Measurements from ENCODE around the gene MREG.
"Not testable (repeated sequence)": the region's sequence is repeated elsewhere in the genome, so short reads cannot be mapped to it uniquely, and the experiment has no call there.

Gene MREG

DNA sequence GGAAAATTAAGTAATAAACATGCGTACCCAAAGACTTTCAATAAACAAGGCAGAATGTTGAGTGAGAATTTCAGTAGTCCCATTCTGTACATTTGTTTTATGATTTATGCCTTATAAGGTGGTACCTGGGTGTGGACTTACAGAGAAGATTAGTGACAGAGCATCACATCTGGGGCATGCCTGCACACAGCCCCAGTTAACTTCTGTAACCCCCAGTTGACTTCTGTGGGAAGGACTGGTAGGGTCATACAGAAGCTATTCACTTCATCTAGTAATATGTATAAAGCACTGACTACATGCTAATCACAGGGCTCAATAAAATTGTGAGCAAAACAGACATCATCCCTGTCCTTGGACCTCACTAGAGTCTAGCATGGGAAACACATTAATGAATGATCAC is 16.1 kb downstream of the MREG start:
- FAIRE-seq, result no peak
- no peak for DNase-seq (ENCODE audit: insufficient read length, low spot score)

DNA sequence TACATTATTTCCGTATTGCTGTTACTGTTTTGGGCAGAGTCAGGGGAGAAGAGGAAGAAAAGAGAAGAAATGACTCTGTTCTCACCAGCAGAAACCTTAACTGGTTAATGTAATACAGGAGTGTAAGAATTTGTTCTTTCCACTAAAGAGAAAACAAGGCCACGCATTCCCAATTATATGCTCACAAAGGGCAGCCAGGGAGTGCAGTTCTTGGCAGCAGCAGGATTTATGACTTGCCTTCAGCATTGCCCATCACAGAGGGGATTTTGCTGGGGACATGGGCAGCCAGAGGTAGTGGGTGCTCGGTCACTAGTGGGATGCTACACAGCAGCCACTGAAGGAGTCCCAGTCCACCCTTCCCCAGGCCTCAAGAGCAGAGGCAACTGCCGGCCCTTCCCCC is 18.4 kb downstream of the MREG start:
- no peak for DNase-seq (ENCODE audit: insufficient read length, low spot score)
- FAIRE-seq, result no peak

DNA sequence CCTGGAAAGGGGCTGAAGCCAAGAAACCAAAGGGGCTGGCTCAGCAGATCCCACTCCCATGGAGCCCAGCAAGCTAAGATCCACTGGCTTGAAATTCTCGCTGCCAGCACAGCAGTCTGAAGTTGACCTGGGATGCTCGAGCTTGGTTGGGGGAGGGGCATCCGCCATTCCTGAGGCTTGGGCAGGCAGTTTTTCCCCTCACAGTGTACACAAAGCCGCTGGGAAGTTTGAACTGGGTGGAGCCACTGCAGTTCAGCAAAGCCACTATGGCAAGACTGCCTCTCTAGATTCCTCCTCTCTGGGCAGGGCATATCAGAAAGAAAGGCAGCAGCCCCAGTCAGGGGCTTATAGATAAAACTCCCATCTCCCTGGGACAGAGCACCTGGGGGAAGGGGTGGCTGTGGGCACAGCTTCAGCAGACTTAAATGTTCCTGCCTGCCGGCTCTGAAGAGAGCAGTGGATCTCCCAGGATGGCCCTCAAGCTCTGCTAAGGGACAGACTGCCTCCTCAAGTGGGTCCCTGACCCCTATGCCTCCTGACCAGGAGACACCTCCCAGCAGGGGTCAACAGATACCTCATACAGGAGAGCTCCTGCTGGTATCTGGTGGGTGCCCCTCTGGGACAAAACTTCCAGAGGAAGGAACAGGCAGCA is 24.7 kb downstream of the MREG start:
- FAIRE-seq; DNase-seq (ENCODE audit: insufficient read length, low spot score): not testable (repeated sequence)

DNA sequence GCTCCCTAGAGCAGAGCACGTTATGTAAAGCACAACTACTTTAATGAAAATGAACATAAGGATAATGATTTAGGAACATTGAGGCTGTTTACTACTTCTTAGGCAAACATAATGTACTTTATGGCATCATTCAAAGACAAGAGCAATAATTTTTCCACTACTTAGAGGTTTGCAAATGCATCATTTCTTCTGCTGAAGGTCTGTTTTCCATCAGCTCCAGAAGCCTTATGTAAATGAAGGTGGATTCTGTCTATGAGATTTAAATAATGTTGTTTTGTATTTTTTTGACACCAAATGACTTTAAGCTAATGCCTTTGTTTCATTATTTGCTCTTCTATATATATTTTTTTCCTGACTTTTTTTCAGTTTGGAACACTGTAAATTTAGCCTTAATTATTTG is 28.1 kb downstream of the MREG start:
- FAIRE-seq, result no peak
- DNase-seq (ENCODE audit: insufficient read length, low spot score), result no peak

DNA sequence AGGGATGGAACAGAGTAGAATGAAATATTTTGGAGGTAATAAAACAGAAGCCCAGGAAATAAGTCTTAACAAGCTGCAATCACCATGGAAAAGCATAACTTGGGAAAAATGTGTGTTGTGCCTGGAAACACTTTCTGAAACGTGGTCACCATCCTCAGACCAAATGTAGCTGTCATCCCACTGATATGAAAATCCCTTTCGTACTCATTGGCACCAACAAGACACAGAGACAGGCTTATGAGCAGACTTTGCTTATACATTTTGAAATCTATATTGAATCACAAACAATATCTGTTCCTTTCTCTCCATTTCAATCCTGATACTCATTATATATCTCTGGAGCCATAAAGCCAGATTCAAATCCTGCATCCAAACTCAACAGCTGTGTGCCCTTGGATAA is 28.7 kb downstream of the MREG start:
- no peak for FAIRE-seq
- no peak for DNase-seq (ENCODE audit: insufficient read length, low spot score)

DNA sequence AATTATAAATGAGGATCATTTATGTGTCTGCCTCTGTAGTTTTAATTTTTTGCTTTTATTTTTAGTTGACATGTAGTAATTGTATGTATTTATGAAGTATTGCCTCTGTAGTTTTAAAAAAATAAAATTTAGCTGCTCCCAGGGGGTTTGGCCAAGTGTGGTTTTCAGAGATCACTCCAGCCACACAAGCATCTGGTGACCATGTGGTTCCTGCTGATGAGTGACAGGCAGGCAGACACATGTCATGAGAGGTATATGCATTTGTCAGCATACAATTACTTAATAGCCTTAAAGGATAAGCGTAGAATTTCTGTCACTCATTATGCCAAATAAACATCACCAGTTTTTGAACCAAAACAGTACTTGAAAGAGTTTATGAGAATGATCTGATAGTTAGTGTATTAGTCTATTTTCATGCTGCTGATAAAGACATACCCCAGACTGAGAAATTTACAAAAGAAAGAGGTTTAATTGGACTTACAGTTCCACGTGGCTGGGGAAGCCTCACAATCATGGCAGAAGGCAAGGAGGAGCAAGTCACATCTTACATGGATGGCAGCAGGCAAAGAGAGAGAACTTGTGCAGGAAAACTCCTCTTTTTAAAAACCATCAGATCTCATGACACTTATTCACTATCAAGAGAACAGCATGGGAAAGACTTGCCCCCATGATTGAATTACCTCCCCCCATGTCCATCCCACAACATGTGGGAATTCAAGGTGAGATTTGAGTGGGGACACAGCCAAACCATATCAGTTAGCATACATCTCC is 29.6 kb downstream of the MREG start:
- DNase-seq (ENCODE audit: insufficient read length, low spot score) (no peak), FAIRE-seq (no peak)

DNA sequence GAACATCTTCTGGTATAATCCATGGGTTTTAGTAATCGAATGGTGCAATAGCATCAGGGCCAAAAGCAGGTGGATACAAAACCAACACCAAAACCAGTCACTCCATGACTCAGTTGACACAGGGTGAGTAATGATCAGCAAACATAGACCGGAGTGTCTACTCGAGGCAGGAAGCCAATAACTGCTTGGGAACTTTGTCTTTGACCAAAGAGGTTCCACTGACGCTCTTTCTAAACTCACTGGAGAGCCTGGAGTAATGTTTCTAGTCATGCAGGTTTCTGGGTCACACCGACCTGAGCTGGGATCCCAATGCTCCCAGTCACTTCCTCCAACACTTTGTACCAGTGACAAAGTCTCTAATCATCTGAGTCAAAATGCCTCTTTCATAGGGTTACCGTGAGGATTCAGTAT is 30.9 kb downstream of the MREG start:
- peak; percentile 35 for FAIRE-seq
- no peak for DNase-seq (ENCODE audit: insufficient read length, low spot score)

DNA sequence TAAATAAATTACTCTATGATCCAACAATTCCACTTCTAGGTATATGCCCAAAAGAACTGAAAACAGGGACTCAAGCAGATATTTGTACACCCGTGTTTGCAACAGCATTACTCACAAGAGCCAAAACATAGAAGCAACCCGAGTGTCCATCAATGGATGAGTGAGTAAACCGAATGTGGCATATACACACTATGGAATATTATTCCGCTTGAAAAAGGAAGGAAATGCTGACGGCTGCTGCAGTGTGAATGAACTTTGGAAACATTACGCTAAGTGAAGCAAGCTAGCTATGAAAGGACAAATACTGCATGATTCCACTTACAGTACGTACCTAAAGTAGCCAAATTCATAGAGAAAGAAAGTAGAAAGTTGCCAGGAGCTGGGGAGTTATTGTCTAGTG is 32.2 kb downstream of the MREG start:
- FAIRE-seq (no peak), DNase-seq (ENCODE audit: insufficient read length, low spot score) (no peak)

DNA sequence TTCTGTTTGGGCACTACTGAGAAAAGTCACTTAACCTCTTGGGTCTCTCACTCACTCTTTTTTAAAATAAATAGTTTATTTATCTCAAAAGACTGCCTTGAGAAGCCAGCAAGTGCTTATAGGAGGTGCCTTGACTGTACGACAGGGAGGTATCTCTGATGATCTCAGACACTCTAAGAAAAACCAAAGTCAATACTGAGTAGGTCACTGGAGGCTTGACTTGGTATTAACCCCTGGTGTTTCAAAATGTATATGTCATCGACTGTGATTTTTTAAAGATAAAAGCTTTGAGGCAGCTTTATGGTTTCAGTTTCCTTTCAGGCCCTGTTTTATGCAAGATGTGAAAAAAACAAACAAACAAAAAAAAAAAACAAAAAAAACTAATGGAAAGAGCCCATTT is 33.7 kb downstream of the MREG start:
- FAIRE-seq (no peak), DNase-seq (ENCODE audit: insufficient read length, low spot score) (no peak)

DNA sequence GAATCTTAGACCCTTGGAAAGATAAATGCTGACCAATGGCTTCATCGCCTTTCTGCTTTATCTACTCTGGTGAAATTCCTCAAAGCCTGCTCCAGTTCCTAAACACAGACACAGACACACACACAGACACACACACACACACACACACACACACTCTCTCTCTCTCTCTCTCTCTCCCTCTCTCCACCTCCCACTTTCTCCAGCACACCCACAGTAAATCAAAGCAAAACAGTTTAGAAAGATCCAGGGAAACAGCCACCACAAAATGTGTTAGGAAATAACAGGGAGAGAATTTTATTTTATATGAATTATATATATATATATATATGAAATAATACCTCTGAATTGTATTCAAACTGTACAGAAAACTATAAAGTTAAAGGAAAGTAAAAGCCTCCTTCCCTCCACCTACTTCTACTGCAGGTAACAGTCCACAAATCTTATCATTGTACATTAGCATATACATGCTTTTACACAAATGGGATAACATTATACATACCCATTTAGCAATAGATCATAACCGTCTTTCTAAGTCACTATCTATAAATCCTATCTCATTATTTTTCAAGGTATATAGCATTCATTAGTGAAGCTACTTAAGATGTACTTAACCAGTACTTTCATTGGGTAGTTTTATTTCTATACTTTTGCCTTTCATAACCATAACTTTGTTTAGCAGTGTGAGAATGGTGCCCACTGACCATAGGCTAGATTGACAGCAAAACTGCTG is 38.5 kb downstream of the MREG start:
- FAIRE-seq, result no peak
- no peak for DNase-seq (ENCODE audit: insufficient read length, low spot score)

DNA sequence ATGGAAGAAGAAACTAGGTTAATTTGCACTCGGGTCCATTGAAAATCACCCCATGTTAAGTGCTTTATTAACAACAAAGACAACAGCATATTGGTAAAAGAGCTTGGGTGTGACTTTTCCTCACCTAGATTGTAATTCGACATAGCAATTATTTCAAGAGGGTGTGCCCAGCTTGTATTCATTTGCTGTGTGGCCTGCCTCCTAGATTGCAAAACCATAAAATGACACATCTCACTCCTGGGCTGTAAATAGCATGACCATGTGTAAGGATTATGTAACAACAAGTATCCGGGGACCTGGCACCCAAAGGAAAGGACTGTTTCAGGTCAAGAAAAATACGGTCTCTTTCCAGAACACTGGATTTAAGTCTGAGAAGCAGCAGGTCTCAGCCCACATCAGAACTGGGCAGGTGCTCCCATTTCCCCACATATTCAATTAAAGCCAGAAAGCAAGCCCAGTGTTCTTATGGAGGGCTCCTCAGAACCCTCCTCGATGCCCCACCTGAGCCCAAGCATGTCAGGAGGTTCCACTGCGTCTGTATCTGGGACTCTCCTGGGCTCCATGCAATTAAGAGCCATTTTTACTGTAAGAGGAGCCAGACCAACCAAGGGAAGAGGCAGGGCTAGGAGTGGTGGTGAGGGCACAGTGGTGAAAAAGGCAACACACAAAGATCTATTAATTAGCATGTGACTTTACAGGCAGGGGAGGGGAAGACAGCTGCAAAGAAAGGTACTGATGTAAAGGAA is 39.2 kb downstream of the MREG start:
- DNase-seq (ENCODE audit: insufficient read length, low spot score), result no peak
- FAIRE-seq, result no peak

DNA sequence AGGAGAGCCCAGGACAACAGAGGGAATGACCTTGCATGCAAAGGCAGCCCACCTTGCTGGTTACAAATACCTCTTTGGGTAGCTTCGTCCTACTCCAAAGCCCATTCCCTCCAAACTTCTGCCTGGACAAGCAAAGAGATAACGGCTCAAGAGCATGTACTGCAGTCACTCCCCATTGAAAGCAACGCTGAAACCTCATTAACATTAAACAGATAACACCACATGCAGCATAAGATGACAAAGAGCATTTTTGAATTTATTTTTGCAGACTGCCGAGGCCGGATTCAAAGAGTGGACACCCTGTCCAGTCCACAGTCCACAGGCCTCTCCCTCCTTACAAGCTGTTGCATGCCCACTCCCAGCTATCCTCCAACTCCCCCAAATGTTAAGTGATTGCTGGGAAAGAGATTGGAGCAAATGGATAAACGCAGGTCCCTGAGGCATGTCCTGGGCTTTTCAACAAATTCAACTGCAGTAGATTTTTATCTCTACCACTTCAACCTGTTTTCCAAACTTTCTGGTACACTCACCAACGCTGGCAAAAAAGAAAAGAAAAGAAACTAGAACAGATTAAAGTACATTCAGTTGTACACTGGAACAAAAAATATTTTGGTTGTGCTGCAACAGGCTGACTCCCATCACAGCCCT is 40.1 kb downstream of the MREG start:
- DNase-seq (ENCODE audit: insufficient read length, low spot score), result no peak
- FAIRE-seq, result no peak

DNA sequence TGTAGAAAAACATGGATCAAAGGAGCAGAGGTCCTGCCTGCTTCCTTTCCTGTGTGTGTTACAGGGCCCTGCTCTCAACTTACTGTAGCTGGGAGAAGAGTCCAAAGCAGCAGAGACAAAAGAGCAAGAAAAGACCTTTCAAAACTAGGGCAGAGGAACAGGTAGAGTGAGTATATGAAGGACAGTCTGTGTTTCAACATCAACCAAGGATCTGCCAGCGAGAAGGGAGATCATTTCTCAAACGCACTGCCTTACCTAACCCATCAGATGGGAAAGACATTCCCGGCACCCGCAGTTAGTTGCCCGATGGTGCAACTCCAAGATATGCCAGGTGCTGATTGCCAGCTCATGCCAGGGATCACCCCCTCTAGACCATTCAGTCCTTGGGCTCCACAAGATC is 41.7 kb downstream of the MREG start:
- FAIRE-seq, result no peak
- no peak for DNase-seq (ENCODE audit: insufficient read length, low spot score)

DNA sequence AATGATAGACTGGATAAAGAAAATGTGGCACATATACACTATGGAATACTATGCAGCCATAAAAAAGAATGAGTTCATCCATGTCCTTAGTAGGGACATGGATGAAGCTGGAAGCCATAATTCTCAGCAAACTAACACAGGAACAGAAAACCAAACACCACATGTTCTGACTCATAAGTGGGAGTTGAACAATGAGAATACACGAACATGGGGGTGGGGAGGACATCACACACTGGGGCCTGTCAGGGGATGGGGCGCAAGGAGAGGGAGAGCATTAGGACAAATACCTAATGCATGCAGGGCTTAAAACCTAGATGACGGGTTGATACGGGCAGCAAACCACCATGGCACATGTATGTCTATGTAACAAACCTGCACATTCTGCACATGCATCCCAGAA is 42.5 kb downstream of the MREG start:
- FAIRE-seq; DNase-seq (ENCODE audit: insufficient read length, low spot score): not testable (repeated sequence)

DNA sequence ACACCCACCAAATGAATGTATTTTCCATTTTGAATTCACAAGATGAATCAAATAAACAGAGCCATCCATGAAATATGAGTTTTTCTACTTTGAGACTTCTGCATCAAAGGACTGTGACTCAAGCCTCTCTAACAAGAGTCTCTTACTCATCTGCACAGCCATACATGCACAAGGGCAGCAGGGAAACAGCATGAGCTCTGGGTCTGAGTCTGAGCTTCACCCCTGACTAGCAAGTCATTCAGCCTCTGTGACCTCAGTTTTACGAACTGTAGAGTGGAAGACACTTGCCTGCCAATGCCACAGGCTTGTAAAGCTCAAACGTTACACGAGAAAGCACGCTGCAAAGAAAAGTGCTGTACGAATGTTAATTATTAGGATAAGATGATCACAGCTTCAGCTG is 42.9 kb downstream of the MREG start:
- DNase-seq (ENCODE audit: insufficient read length, low spot score), result no peak
- no peak for FAIRE-seq

DNA sequence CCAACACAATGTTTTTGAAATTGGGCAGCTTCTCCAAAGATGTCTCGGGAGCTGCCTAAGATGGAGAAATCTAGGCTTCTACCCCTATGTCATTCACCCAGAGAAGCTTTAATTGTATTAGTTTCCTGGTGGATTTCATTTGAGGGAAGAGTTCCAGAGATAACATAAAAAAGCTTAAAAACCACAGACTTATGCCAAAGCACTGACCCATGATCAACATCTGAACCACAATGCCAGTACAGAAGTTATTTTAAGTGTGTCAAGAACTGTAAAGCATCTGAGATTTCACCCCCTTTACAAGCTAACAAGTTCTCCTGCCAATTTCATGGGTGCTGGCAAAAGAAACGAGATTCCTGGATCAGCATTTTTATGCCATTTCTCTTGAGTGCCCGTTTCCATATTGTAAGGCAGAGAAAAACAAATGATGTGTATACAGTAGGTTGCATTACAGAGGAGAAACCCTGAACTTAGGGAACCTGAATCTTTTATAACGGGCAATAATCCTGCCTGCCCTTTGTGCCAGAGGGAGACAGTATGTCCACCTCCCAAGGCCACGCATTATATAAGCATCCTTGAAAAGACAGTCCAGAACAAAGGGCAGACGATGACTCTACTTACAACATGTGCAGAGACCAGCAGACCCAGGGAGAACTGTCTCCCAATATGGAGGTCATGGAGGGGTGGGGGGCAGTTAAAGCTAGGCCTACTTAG is 44.1 kb downstream of the MREG start:
- no peak for DNase-seq (ENCODE audit: insufficient read length, low spot score)
- FAIRE-seq, result no peak

DNA sequence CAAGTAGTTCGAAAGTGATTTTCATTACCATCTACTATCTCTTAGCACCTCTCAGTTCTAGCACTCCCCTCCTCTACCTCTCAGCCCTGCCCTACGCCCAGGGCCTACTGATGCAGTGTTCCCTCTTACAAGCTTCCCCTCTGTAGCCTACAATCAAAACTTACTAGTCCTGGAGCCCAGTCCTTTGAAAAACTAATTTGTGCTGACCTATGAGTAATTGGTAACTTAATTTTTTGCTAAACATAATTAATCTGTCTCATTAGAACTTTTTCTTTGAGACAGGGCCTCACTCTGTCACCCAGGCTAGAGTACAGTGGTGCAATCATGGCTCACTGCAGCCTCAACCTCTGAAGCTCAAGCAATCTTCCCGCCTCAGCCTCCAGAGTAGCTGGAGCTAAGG is 44.9 kb downstream of the MREG start:
- no peak for FAIRE-seq

DNA sequence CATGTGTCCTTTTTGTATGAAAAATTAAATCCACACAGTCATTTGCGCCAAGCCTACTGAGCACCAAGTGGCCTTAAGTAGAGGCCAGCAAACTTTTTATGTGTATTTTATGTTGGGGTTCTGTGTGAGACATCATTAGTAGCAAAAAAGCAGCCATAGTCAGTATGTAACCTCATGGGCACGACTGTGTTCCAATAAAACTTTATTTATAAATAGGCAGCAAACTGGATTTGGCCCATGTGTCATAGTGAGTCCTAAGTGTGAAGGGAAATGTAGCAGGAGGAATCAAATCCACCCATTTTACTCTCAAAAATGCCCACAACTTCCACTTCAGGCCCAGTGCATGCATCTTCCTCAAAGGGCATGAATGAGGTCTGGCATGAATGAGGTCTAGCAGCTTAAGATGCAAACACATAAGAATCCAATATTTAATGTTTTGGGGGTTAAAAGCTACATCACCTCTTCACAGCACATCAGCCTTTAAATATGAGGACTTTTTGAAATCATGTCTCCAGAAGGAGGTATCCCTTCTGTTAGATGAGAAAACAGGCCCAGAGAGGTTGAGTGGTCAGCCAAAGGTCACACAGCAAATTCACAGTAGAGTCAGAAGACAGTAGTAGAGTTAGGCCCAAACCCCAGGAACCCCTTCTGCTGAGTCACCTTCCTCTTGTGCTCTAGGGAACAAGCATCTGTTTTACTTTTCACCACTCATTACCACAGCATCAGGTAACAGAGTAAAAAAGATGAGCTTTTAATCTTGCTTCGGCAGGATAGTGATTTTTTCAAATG is 45.6 kb downstream of the MREG start:
- FAIRE-seq (peak; percentile 35), DNase-seq (ENCODE audit: insufficient read length, low spot score) (no peak)

More for the DNA sequence above, 44.9 kb downstream of the MREG start:
- no peak for DNase-seq (ENCODE audit: insufficient read length, low spot score)

DNA sequence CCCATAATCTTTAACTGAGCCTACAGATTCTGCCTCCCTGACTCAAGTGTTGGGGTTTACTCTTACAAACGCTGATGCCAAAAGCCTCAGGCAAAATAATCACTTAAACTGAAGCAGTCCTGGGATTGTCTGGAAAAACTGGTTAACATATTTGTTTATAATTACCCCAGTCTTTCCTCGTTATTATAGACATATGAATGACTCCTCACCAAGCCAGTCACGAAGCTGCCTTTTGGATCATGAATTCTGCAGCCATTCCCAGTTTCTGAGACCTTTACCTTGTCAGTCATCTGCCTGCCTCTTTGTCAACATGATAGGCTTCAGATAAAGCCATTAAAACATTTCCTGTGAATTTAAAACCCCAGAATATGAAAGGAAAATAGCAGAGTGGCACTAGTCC is 46.4 kb downstream of the MREG start:
- DNase-seq (ENCODE audit: insufficient read length, low spot score) (no peak), FAIRE-seq (no peak)
